HG03039 (cell line): ENCODE measurements around the gene ZDHHC23.

Source experiments
- ATAC-seq: cut with Tn5 transposase; IDR thresholded peaks from one replicate; pipeline ENCODE4 v1.9.1; 2021; ENCODE audit warnings: mild to moderate bottlenecking, moderate library complexity; ENCODE audit not compliant: unreplicated experiment

The ZDHHC23 gene, protein sequence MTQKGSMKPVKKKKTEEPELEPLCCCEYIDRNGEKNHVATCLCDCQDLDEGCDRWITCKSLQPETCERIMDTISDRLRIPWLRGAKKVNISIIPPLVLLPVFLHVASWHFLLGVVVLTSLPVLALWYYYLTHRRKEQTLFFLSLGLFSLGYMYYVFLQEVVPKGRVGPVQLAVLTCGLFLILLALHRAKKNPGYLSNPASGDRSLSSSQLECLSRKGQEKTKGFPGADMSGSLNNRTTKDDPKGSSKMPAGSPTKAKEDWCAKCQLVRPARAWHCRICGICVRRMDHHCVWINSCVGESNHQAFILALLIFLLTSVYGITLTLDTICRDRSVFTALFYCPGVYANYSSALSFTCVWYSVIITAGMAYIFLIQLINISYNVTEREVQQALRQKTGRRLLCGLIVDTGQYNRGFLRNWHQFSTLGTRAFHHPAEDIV

DNA sequence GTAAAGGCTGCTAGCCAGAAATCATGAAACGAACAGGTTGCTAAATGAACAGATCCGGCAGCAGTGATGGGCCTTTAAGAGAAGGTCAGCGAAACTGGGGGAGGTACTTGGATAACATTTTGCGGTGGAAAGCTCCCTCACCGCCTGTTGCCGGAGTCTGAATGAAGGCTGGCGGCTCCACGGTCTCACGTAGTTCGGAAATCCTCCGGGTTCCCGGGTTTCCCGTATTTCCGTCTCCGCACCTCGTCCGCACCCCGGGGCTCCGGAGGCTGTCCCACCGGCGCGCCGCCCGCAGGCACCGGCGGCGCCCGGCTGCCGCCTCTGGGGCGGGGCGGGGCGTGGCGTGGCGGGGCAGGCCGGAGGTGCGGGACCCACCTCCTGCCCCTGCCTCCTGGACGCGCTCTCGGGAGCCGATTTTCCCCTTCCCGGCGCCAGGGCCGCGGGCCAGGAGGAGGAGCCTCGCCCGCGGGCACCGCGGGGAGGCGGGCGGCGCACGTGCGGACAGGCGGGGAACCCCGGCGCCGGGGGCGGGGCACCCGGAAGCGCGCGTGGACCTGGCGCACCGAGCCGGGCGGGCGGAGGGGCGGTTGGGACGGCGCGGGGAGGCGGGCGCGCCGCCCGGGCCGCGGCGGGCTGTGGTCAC, at the start of gene ZDHHC23:
ZDHHC23 (plus strand) TSS at position 642 of the 643 bp plus-strand sequence. CDS start 790 bp downstream, outside the sequence.
- peak; percentile 81 for ATAC-seq

DNA sequence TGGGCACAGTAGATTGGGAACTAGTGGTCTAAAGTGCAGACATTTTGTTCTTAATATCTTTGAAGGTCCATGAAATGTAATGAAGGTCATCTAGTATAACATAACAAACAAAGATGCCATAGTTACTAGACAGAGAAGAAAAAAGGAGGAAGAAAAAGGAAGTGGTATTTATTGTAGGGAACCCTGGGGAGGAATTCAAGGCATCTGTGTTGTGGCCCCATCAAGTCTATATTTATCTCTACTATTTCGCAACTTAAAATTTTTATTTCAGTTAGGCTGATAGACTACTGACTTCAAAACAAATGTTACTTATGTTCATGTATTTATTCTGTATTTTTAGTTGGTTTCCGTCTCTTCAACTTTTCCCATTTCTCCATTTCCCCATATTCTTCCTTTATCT, 48.9 kb upstream of the ZDHHC23 start:
- ATAC-seq = no peak

DNA sequence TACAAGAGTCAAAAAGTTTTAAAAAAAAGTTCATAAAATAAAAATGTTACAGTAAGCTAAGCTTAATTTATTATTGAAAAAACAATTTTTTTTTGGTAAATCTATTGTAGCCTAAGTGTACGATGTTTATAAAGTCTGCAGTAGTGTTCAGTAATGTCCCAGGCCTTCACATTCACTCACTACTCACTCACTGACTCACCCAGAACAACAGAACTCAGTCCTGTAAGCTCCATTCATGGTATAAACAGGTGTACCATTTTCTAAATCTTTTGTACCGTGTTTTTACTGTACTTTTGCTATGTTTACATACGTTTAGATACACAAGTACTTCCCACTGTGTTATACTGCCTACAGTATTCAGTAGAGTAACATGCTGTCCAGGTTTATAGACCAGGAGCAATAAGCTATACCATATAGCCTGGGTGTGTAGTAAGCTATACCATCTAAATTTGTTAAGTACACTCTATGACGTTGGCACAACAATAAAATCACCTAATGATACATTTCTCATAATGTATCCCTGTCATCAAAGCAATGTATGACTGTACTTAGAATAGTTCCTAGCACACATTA, 41.2 kb upstream of the ZDHHC23 start:
- no peak for ATAC-seq

DNA sequence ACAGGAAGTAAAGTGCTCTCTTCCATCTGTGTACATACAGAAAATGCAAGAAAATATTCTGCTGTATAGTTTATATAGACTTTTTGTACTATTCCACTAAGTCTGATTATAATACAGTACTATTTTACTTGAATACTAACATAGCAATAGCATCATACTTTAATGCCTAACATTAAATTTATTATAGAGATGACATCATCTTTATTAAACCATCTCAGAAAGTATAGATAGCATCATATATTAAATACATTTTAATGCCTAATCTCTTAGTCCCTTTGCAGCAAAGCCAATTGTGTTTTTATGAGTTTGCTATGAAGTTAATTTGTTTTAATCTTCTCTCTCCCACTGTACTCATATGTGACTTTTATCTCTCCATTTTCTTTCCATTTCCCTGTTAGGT, 39.7 kb upstream of the ZDHHC23 start:
- no peak for ATAC-seq

DNA sequence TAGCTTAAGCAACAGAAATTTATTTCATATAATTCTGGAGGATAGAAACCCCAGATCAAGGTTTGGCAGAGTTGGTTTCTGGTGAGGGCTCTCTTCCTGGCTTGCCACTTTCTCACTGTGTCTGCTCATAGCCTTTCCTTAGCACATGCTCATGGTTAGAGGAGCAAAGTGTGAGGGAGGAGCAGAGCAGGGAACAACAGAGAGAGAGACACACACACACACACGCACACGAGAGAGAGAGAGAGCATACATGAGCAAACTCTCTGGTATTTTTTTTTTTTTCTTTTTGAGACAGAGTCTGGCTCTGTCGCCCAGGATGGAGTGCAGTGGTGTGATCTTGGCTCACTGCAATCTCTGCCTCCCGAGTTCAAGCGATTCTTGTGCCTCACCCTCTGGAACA, 36.8 kb upstream of the ZDHHC23 start:
- no peak for ATAC-seq

DNA sequence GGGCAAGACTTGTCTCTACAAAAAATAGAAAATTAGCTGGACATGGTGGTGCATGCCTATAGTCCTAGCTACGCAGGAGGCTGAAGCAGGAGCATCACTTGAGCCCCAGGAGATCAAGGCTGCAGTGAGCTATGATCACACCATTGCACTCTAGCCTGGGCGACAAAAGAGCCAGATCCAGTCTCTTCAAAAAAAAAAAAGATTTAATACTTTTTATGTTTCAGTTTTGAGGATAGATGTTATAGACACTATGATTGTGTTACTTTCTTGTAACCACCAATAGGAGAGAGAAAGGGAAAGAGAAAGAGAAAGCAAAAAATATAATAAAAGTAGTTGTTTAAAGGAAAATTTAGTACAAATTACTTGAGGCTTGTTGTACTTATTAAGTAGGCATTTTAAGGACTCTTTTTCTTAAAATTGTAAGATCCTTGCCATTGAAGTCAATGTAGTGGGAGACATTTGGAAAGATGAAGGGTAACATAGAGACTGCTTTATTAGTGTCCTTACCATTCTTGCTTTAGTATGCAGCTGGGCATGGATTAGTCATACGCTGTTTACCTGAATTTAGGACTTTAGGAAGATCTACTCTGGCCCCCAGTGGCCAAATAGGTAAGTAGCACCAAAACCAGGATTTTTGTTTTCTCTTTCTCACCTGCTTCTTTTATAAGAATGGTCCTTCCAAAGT, 35.1 kb upstream of the ZDHHC23 start:
- peak; percentile 91 for ATAC-seq

DNA sequence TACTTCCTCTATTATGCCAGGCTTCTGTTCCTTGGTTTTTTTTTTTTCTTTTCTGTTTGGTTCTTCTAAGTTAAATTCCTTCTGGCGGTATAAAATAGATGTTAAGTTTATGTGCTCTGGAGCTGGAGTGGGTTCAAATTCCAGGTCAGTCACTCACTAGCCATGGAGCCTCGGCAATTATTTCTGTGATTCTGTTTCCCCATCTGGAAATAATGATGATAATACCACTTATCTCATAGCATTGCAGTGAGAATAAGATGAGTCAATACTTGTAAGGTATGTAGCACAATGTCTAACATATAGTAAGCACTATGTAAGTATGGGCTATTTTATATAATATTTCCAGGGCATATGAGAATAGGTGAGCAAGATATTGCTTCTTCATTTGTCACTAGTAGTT, 33.2 kb upstream of the ZDHHC23 start:
- no peak for ATAC-seq

DNA sequence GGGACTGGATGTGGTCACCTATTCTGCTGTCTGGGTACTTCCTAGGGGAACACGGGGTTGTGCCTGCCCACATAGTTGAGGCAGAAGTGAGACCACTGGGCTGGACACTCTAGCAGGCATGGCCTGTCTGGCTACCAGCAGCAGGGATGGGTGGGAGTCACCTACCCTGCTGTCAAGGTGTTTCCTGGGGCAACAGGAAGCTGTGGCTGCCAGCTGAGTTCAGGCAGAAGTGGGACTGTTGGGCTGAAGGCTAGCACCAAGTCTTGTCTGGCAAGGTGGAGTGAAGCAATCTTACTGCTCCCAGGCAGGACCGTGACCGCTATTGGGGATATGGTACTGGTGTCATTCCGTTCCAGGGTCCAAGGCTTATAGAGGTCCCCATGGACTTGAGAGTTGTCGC, 20.3 kb upstream of the ZDHHC23 start:
- no peak for ATAC-seq

DNA sequence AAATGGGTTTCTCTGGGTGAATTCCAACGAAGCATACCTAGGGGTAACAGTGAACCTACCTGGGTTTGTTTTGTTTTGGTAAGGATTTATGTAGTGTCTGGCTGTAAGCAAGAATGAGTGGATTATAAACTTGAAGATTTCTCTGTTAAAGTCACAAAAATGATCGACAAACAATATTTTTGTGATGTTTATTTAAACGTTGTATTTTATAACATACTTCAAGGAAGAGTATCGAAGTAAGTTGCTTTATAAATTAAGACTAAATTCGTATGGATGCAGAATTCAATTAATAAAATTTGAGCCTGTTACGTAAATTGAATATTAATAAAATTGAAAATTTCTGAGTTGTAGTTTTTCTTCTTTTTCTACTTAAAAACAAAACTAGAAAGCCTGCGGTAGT, 982 bp upstream of the ZDHHC23 start:
- ATAC-seq = no peak

DNA sequence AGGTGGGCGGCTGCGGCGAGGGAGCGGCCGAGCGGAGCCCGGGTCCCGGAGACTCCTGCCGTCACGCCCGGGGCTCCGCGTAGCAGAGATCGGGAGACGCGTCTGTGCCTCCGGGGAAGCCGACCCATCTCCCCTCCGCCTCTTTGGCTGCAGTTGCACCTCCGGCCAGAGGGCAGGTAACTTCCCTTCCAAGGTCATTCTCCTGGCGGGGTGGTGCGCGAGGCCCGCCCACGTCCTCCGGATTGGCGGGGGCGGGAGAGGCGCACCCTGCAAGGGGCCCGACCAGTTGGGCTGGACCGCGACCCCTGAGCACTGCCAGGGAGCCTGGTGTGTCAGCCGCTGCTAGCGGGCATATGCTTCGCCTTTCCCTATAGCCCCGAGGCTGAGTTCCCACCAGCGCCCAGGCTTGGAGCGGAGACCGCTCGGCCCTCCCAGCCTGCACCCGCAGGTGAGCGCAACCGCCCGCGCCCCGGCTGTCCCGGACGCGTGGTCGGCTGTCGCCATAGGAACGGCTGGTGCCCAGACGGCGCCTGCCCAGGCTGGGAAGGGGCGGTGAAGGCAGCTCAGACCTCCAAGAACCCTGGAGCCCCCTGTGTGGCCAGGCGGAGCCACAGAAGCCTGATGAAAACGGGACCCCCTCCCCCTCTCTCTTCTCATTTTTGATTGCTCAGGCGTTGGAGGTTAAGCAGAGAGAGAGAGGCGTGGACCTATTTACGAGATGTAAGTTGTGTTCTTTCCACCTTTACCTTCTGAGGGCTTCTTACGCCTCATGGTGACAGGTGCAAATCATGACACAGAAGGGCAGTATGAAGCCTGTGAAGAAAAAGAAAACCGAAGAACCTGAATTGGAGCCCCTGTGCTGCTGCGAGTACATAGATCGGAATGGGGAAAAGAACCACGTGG, 453 bp downstream of the ZDHHC23 start:
- ATAC-seq = peak; percentile 37

DNA sequence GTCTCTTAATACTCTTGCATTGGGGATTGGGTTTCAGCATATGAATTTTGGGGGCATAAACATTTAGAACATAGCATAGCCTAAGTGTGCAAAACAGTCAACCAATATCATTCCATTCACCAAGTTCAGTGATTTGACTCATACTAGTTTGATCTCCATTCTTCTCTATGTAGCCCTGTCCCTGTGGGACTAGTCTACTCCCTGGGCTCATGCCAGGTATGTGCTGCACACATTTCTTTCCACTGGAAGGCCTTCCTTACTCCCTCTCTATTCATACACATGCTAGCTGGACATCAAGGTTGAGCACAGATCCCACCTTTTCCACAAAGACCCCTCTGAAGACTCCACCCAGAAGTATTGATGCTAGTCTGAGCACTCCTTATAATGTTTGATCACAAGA, 5.1 kb downstream of the ZDHHC23 start:
- ATAC-seq = no peak

DNA sequence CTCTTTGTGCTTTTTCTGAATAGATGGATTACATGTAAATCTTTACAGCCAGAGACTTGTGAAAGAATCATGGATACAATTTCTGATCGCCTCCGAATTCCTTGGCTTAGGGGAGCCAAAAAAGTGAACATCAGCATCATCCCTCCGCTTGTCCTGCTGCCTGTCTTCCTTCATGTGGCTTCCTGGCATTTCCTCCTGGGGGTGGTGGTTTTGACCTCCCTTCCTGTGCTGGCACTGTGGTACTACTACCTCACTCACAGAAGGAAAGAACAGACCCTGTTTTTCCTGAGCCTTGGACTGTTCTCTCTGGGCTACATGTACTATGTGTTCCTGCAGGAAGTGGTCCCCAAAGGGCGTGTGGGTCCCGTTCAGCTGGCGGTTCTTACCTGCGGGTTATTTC, 5.9 kb downstream of the ZDHHC23 start:
- ATAC-seq = no peak

DNA sequence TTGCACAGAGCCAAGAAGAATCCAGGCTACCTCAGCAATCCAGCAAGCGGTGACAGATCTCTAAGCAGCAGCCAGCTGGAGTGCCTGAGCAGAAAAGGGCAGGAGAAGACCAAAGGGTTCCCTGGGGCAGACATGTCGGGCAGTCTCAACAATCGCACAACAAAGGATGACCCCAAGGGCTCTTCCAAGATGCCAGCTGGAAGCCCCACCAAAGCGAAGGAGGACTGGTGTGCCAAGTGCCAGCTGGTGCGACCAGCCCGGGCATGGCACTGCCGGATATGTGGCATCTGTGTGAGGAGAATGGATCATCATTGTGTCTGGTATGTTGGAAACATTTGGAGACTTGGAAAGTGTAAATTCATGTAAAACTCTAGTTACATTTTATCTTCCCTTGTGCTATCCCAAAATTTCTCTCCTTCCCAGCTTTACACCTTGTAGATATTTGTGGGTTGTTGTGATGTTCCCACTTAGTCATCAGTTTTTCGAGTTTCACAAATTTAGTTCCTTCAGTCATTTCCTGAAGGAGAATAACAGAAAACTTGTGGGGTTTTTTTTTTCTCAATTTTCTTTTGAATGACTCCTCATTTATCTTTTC, 6.4 kb downstream of the ZDHHC23 start:
- no peak for ATAC-seq

DNA sequence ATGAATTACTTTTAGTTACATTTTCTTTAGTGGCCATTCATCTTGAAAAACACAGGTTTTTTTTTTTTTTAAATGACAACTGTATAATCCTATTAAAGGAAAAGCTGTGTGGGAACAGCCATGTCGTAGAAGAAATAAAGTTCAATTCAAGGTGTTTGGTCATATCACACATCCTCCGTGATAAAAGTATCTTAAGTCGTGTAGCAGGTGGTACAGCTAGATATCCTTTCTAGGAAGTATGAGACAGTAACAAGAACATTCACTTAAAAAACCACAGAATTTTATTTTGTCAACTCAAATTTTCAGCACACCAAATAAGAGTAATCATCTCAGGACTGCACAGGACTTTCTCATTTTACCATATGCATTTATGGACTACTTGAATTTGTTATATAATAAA, 16.1 kb downstream of the ZDHHC23 start:
- ATAC-seq = no peak

DNA sequence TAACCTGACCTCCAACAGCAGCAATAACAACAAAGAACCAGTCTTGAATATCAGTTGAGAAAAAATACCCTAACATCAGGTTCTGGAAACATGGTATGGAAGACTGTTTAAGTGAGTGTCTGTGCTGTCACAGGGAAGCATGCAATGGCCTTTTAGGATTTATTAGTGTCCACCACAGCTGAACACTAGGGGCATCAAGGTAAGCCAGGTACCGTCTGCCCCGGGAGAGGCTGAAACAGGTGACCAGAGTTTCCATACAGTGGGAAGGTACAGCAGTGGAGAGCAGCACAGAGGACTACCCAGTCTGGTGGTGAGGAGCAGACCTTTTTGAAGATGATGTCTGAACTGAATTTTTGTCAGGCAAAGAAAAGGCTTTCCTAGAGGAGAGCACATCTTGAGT, 18.4 kb downstream of the ZDHHC23 start:
- no peak for ATAC-seq

DNA sequence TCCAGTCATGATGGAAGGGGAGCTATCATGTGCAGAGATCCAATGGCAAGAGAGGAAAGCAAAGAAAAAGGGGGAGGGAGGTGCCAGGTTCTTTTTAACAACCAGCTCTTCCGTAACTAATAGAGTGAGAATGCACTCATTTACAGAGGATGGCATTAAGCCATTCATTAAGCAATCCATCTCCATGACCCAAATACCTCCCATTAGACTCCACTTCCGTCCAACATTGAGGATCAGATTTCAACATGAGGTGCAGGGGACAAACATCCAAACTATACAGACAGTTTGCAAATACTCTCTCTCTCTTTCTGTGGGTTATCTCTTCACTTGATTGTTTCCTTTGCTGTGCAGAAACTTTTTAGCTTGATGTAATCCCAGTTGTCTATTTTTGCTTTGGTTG, 21.2 kb downstream of the ZDHHC23 start:
- ATAC-seq = no peak

DNA sequence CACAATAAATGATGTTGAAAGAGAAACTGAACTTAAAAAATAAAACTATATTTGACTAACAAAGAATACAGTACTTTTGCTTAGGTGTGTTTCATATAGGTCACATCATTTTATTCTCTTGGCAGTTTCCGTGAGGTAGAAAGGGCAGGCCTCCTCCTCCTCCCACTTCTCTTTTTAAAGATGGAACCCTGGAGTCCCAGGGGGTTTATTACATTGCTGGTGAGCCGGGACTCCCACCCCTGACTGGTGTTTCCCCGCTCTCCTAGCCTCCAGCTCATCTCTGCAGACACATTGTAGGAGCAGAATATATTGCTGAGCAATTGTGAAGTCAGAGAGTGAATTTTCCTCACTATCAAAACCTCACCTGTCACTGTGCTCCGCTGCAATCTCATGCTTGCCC, 30.0 kb downstream of the ZDHHC23 start:
- ATAC-seq = no peak

DNA sequence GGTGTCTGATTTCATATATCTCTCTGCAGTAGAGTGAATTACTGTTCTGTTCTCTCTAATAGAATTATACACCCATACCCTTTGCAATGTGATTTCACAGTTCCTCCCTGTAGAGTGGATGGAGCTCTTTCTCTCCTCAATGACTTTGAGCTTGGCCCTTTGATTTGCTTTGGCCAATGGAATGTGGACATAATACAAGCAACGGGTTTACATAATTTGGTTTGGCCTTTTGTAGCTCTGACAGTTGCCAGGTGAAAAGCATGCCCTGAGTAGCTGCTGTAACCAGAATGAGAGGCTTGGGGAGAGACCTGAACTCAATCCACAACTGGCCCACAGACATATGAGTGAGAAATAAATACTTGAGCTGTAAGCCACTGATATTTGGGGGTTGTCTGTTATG, 32.1 kb downstream of the ZDHHC23 start:
- no peak for ATAC-seq

DNA sequence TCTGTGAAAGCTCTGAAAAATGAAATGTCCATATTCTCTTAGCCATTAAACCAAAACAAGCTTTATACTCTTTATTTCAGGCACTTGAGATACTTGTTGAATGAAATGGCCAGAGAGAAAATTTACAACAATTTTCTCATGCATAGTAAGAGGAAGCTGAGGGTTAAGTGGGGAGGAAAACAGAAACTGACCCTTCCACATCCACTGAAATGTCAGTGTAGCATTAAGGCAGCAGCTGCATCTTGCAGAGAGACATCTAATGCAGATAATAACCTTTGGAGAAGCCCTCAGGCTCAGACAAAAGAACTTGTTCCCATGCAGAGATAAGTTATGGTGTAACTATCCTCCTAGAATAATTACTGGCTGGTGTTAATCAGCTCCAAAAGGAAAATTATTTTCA, 34.0 kb downstream of the ZDHHC23 start:
- ATAC-seq = no peak

DNA sequence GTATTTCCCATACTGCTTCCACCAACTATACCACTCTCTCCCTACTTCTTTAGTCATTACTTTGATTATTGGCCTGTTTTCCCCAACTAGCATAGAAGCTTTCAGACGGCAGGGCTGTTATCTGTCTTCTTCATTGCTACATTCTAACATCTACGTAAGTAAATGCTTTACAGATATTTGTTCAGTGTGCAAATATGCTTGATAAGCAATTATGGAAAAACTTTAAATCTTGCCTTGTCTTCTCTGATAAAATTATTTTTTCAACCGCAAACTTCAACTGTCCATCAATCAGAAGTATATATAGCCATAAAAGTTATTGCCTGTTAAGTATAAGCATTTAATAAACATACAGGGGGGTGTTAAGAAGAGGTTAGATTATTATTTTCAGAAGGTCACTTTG, 35.7 kb downstream of the ZDHHC23 start:
- no peak for ATAC-seq
